AG10803 (cell line): ENCODE measurements around the gene BRD1.

Experiments used
- DNase-seq: peaks from one replicate; pipeline ENCODE4 v3.0.0; 2010; ENCODE audit warnings: low read depth
- H3K4me3 ChIP-seq: 2 replicates; pipeline ENCODE4 v1.5.1; 2011; ENCODE audit warnings: mild to moderate bottlenecking, low read length, control low read depth
- CTCF ChIP-seq: conservative IDR thresholded peaks from 2 replicates; pipeline ENCODE4 v1.5.1; 2011; ENCODE audit warnings: mild to moderate bottlenecking, low read length, control low read depth, inconsistent platforms

The BRD1 gene

GRCh38 chr22:49861642-49862495, 34.2 kb upstream of the BRD1 start:
- TF ChIP-seq CTCF: no peak
- no peak for DNase-seq
- no peak overlapping the region for H3K4me3 ChIP-seq

DNA sequence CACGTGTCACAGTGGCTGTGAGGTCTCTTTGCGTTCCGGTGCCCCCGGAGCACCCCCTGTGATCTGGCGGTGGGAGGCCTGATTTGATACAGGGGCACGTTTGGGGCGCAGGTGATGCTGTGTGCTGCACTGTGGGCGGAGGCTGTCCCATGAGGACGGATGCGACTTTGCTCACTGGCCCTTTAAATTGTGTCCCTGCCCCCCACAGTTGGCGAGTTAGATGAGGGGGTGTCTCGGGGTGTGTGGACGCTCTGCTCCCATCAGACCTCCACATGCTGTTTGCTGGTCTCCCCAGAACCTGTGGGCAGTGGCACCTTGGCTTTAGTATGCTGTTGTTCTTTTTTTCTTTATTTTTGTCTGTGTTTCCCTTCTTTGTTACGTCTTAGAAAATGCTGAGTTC, 31.2 kb upstream of the BRD1 start:
- no peak for DNase-seq
- no peak overlapping the region for H3K4me3 ChIP-seq
- no peak for TF ChIP-seq CTCF

DNA sequence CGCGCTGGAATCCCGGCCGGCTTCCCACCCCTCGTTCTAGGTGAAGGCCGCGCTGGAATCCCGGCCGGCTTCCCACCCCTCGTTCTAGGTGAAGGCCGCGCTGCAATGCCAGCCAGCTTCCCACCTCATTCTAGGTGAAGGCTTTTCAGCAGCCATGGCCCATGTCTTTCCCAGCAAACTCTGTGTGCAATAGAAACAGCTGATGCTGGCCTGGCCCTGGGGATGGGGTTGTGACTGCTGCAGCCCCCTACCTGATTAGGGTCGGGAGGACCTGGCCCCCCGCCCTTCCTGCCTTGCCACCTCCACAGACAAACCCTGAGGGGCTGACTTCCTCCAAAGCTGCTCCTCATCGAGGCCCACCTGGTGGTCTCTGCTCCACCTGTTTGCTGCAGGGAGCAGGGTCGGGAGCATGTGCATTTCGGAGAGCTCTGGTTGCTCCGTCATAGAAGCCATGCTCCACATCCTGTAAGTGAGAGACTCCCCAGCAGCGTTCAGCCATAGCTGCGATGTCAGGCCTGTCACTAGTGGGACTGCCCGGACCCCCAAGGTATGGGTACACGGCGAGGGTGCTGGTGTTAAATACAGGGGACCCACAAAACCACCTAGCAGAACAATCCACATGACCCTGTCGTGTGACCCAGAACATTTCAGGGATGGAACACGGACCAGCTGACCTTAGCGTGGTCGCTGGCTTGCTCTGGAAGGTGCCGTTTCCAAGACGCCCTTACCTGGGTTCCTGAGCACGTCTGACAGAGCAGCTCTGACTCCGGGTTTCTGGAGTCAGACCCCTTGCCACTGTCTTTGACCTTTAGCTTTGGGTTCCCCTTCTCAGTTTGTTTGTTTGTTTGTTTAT, 29.3 kb upstream of the BRD1 start:
- DNase-seq: no peak
- no peak for TF ChIP-seq CTCF
- no peak overlapping the region for H3K4me3 ChIP-seq

GRCh38 chr22:49856343-49856742, 28.7 kb upstream of the BRD1 start:
- no peak for DNase-seq
- H3K4me3 ChIP-seq: no peak overlapping the region
- no peak for TF ChIP-seq CTCF

GRCh38 chr22:49855251-49855911, 27.7 kb upstream of the BRD1 start:
- H3K4me3 ChIP-seq: peak overlapping the region; percentile 82
- DNase-seq: no peak
- TF ChIP-seq CTCF: no peak

DNA sequence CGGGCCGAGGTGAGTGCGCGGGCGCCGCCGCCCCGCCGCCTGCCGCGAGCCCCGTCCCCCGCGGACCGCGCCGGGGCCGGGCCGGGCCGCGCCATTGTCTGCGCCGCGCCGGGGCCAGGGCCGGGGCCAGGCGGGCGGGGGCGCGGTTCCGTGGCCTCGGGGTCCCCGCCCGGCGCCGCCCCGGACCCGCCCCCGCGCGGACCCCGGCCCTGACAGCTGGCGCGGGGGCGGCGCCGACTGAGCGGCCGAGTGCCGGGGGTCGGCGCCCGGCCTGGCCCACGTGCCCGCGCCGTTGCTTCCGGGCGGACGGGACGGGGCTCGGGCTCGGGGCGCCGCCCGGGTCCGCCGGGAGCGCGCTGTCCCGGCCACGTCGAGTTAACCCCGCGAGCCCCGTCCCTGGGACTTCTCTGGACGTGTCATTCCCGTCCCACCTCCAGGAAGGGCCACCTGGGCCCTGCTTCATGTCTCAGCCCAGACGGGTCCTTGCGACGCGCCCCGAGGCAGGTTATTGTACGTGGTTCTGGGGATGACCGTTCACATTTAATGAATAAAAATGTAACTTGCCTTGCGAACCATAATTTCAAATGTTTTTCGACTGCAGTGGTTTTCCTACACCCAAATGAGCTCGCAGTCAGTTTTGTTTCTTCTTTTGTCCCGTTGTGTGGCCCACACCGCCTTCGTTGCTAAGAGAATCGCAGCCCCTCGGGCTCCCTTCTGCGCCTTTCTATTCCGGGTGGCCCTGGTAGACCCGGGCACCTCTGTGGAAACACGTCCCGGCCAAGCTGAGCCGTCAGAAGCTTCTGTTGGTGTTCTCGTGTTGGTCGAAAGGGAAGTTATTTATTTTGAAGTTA, 26.5 kb upstream of the BRD1 start:
- DNase-seq: peak; percentile 24
- TF ChIP-seq CTCF: no peak
- peak overlapping the region; percentile 82 for H3K4me3 ChIP-seq
